ENCODE measurements around the gene PARP9. TPM values are rescaled to one million over a fixed set of nuclear protein-coding genes. Genes with fewer than 3 reads are reported as not detected.

PARP9 gene
- 17.4 and 22.1 TPM in 2 replicates for total RNA-seq (2014; rRNA removed; shearing (Covaris generic))

- DNase-seq (ENCODE audit: low read depth): peak; percentile 85
Measured at GRCh38 chr3:122564155-122564912, at the start of gene PARP9, which contains the start of gene DTX3L. Gene PARP9, minus strand, starts transcription at chr3:122564300. Its CDS starts 4,680 bp downstream, at chr3:122559620. Gene DTX3L, plus strand, starts transcription at chr3:122564338. Its CDS starts 89 bp downstream, at chr3:122564427.

- no peak for DNase-seq (ENCODE audit: low read depth)
Measured at GRCh38 chr3:122612696-122613095, 48.6 kb upstream of the PARP9 start.

GRCh38 chr3:122609798-122610559, 45.9 kb upstream of the PARP9 start:
- peak; percentile 85 for DNase-seq (ENCODE audit: low read depth)

- no peak for DNase-seq (ENCODE audit: low read depth)
Measured at GRCh38 chr3:122608916-122609315, 44.8 kb upstream of the PARP9 start.

GRCh38 chr3:122606330-122606729, 42.2 kb upstream of the PARP9 start:
- DNase-seq (ENCODE audit: low read depth): no peak

GRCh38 chr3:122603056-122603455, 39.0 kb upstream of the PARP9 start:
- no peak for DNase-seq (ENCODE audit: low read depth)

- no peak for DNase-seq (ENCODE audit: low read depth)
Measured at GRCh38 chr3:122602011-122602710, 38.1 kb upstream of the PARP9 start.

- DNase-seq (ENCODE audit: low read depth): no peak
Measured at GRCh38 chr3:122598556-122598955, 34.5 kb upstream of the PARP9 start.

- no peak for DNase-seq (ENCODE audit: low read depth)
Measured at GRCh38 chr3:122598151-122598550, 34.1 kb upstream of the PARP9 start.

GRCh38 chr3:122594025-122594424, 29.9 kb upstream of the PARP9 start:
- no peak for DNase-seq (ENCODE audit: low read depth)

- no peak for DNase-seq (ENCODE audit: low read depth)
Measured at GRCh38 chr3:122590610-122591009, 26.5 kb upstream of the PARP9 start.

- DNase-seq (ENCODE audit: low read depth): no peak
Measured at GRCh38 chr3:122589297-122589696, 25.2 kb upstream of the PARP9 start.

GRCh38 chr3:122587572-122587971, 23.5 kb upstream of the PARP9 start:
- DNase-seq (ENCODE audit: low read depth): no peak

GRCh38 chr3:122586773-122587485, 22.8 kb upstream of the PARP9 start:
- DNase-seq (ENCODE audit: low read depth): no peak

- no peak for DNase-seq (ENCODE audit: low read depth)
Measured at GRCh38 chr3:122586098-122586497, 22.0 kb upstream of the PARP9 start.

- DNase-seq (ENCODE audit: low read depth): no peak
Measured at GRCh38 chr3:122582390-122582789, 18.3 kb upstream of the PARP9 start.

- DNase-seq (ENCODE audit: low read depth): no peak
Measured at GRCh38 chr3:122581622-122582021, 17.5 kb upstream of the PARP9 start.

- DNase-seq (ENCODE audit: low read depth): no peak
Measured at GRCh38 chr3:122580470-122580869, 16.4 kb upstream of the PARP9 start.

- DNase-seq (ENCODE audit: low read depth): no peak
Measured at GRCh38 chr3:122578069-122578740, 14.1 kb upstream of the PARP9 start.

- DNase-seq (ENCODE audit: low read depth): no peak
Measured at GRCh38 chr3:122577409-122578031, 13.4 kb upstream of the PARP9 start, which contains the start of gene PARP15. Gene PARP15, plus strand, starts transcription at chr3:122577650. Its CDS starts 18 bp downstream, at chr3:122577668.
